ENCODE results near the gene DLL1.

DLL1 gene

GRCh38 chr6:170269846-170270541, 20.9 kb downstream of the DLL1 start:
- H3K4me2 ChIP-seq (ENCODE audit: insufficient read depth, low read length) = no peak overlapping the region
- H3K9me3 ChIP-seq (ENCODE audit: insufficient read depth, low read length, severe bottlenecking) = no peaks in the 10 kb centered on the region
- no peak overlapping the region for H3K9ac ChIP-seq (ENCODE audit: low read depth, low read length)
- H3K27me3 ChIP-seq (ENCODE audit: insufficient read depth, low read length, poor library complexity) = no peaks in the 10 kb centered on the region
- H3K79me2 ChIP-seq (ENCODE audit: insufficient read depth, low read length) = no peaks in the 10 kb centered on the region
- no peak for ATAC-seq (ENCODE audit: insufficient read depth, low read depth)
- H4K20me1 ChIP-seq (ENCODE audit: insufficient read depth, low read length) = peaks cover 3% of the 10 kb centered on the region; the same call in 1 of the 2 replicates
- H3K4me1 ChIP-seq (ENCODE audit: insufficient read depth, low read length) = peaks cover 22% of the 10 kb centered on the region
- H3K36me3 ChIP-seq (ENCODE audit: insufficient read depth, low read length) = no peaks in the 10 kb centered on the region
- no peak overlapping the region for H2AFZ ChIP-seq (ENCODE audit: low read depth, low read length)
- H3K4me3 ChIP-seq (ENCODE audit: low read depth in 1 of 2, low read length in 2 of 2) = no peak overlapping the region
- DNase-seq = no peak
- no peak for TF ChIP-seq EZH2 (IDR thresholded peaks at IDR 0.05; ENCODE audit: borderline replicate concordance, low read depth, low read length, severe bottlenecking)
- TF ChIP-seq CTCF (IDR thresholded peaks at IDR 0.05; ENCODE audit: borderline replicate concordance, extremely low read depth, low read length, poor library complexity, severe bottlenecking) = no peak
- no peak overlapping the region for H3K27ac ChIP-seq (ENCODE audit: low read length)

- no peak for ATAC-seq (ENCODE audit: insufficient read depth, low read depth)
- Histone ChIP-seq H3K79me2 (ENCODE audit: insufficient read depth, low read length) (no peaks in the 10 kb centered on the region), H3K4me3 (ENCODE audit: low read depth in 1 of 2, low read length in 2 of 2) (no peak overlapping the region), H3K27me3 (ENCODE audit: insufficient read depth, low read length, poor library complexity) (no peaks in the 10 kb centered on the region), H3K36me3 (ENCODE audit: insufficient read depth, low read length) (no peaks in the 10 kb centered on the region), H4K20me1 (ENCODE audit: insufficient read depth, low read length) (no peaks in the 10 kb centered on the region; the same call in 1 of the 2 replicates), H3K4me1 (ENCODE audit: insufficient read depth, low read length) (peaks cover 22% of the 10 kb centered on the region), H3K9ac (ENCODE audit: low read depth, low read length) (no peak overlapping the region), H3K9me3 (ENCODE audit: insufficient read depth, low read length, severe bottlenecking) (no peaks in the 10 kb centered on the region), H3K4me2 (ENCODE audit: insufficient read depth, low read length) (no peak overlapping the region), H2AFZ (ENCODE audit: low read depth, low read length) (no peak overlapping the region), H3K27ac (ENCODE audit: low read length) (no peak overlapping the region)
- TF ChIP-seq EZH2 (IDR thresholded peaks at IDR 0.05; ENCODE audit: borderline replicate concordance, low read depth, low read length, severe bottlenecking) (no peak), CTCF (IDR thresholded peaks at IDR 0.05; ENCODE audit: borderline replicate concordance, extremely low read depth, low read length, poor library complexity, severe bottlenecking) (no peak)
- no peak for DNase-seq
These were observed 21.6 kb downstream of the DLL1 start for GRCh38 chr6:170269151-170269845.

- DNase-seq = no peak
- no peak overlapping the region for H3K9ac ChIP-seq (ENCODE audit: low read depth, low read length)
- no peak overlapping the region for H3K4me2 ChIP-seq (ENCODE audit: insufficient read depth, low read length)
- H4K20me1 ChIP-seq (ENCODE audit: insufficient read depth, low read length) = no peaks in the 10 kb centered on the region; the same call in 1 of the 2 replicates
- no peak overlapping the region for H3K27ac ChIP-seq (ENCODE audit: low read length)
- no peaks in the 10 kb centered on the region for H3K9me3 ChIP-seq (ENCODE audit: insufficient read depth, low read length, severe bottlenecking)
- no peak overlapping the region for H3K4me3 ChIP-seq (ENCODE audit: low read depth in 1 of 2, low read length in 2 of 2)
- ATAC-seq (ENCODE audit: insufficient read depth, low read depth) = no peak
- TF ChIP-seq EZH2 (IDR thresholded peaks at IDR 0.05; ENCODE audit: borderline replicate concordance, low read depth, low read length, severe bottlenecking) (no peak), CTCF (IDR thresholded peaks at IDR 0.05; ENCODE audit: borderline replicate concordance, extremely low read depth, low read length, poor library complexity, severe bottlenecking) (no peak)
- H3K27me3 ChIP-seq (ENCODE audit: insufficient read depth, low read length, poor library complexity) = no peaks in the 10 kb centered on the region
- H3K79me2 ChIP-seq (ENCODE audit: insufficient read depth, low read length) = no peaks in the 10 kb centered on the region
- no peak overlapping the region for H2AFZ ChIP-seq (ENCODE audit: low read depth, low read length)
- H3K36me3 ChIP-seq (ENCODE audit: insufficient read depth, low read length) = no peaks in the 10 kb centered on the region
- peaks cover 22% of the 10 kb centered on the region for H3K4me1 ChIP-seq (ENCODE audit: insufficient read depth, low read length)
These were observed 22.4 kb downstream of the DLL1 start for GRCh38 chr6:170268216-170269129.

Data from DND-41 (cell line).